ENCODE measurements around the gene MAD1L1.

MAD1L1 gene

GRCh38 chr7:2008101-2008935 lies 224.4 kb downstream of the MAD1L1 start:
- TF ChIP-seq RARB (CRISPR knock-in tag; IDR thresholded peaks at IDR 0.05) (no peak), ZNF8 (CRISPR knock-in tag; IDR thresholded peaks at IDR 0.05) (no peak), CREB5 (CRISPR knock-in tag; IDR thresholded peaks at IDR 0.05; ENCODE audit: low read depth) (no peak), SNAI2 (CRISPR knock-in tag; IDR thresholded peaks at IDR 0.05) (no peak), TOX (CRISPR knock-in tag; IDR thresholded peaks at IDR 0.05; ENCODE audit: borderline replicate concordance) (no peak), ESRRG (CRISPR knock-in tag; IDR thresholded peaks at IDR 0.05) (no peak), TSHZ2 (CRISPR knock-in tag; IDR thresholded peaks at IDR 0.05) (no peak)

DNA sequence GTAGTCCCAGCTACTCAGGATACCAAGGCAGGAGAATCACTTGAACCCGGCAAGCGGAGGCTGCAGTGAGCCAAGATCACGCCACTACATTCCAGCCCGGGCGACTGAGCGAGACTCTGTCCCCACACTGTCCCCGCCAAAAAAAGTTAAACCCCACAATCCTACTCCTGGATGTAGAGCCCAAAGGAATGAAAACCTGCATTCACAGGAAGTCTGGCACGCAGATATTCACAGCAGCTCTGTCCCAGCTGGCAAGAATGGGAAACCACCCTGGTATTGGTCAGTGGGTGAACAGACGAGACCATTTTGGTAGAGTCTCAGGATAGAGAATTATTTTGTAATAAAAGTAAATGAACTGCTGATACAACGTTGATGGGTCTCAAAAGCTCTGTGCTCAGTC lies 225.2 kb downstream of the MAD1L1 start:
- no peak for TF ChIP-seq ZFP30 (CRISPR knock-in tag; IDR thresholded peaks at IDR 0.05)
- TF ChIP-seq ESRRG (CRISPR knock-in tag; IDR thresholded peaks at IDR 0.05), result no peak
- no peak for TF ChIP-seq OSR1 (CRISPR knock-in tag; IDR thresholded peaks at IDR 0.05)
- TF ChIP-seq ZNF565 (CRISPR knock-in tag; conservative IDR thresholded peaks at IDR 0.05; ENCODE audit: low read depth), result no peak
- TF ChIP-seq, protein P1, sequence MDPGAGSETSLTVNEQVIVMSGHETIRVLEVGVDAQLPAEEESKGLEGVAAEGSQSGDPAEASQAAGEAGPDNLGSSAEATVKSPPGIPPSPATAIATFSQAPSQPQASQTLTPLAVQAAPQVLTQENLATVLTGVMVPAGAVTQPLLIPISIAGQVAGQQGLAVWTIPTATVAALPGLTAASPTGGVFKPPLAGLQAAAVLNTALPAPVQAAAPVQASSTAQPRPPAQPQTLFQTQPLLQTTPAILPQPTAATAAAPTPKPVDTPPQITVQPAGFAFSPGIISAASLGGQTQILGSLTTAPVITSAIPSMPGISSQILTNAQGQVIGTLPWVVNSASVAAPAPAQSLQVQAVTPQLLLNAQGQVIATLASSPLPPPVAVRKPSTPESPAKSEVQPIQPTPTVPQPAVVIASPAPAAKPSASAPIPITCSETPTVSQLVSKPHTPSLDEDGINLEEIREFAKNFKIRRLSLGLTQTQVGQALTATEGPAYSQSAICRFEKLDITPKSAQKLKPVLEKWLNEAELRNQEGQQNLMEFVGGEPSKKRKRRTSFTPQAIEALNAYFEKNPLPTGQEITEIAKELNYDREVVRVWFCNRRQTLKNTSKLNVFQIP (CRISPR knock-in tag; IDR thresholded peaks at IDR 0.05; ENCODE audit: borderline replicate concordance, low read depth), result no peak
- TF ChIP-seq SNAI2 (CRISPR knock-in tag; IDR thresholded peaks at IDR 0.05), result no peak
- no peak for TF ChIP-seq ZNF70 (CRISPR knock-in tag; IDR thresholded peaks at IDR 0.05)
- TF ChIP-seq RARB (CRISPR knock-in tag; IDR thresholded peaks at IDR 0.05), result no peak
- TF ChIP-seq ZFP3 (CRISPR knock-in tag; IDR thresholded peaks at IDR 0.05), result no peak
- TF ChIP-seq ZNF8 (CRISPR knock-in tag; IDR thresholded peaks at IDR 0.05), result no peak
- no peak for TF ChIP-seq TCF4 (CRISPR knock-in tag; IDR thresholded peaks at IDR 0.05; ENCODE audit: borderline replicate concordance)
- TF ChIP-seq ISL1 (CRISPR knock-in tag; IDR thresholded peaks at IDR 0.05), result no peak
- TF ChIP-seq CREB5 (CRISPR knock-in tag; IDR thresholded peaks at IDR 0.05; ENCODE audit: low read depth), result no peak
- no peak for ATAC-seq

More at GRCh38 chr7:2008101-2008935, 224.4 kb downstream of the MAD1L1 start:
- no peak for ATAC-seq

DNA sequence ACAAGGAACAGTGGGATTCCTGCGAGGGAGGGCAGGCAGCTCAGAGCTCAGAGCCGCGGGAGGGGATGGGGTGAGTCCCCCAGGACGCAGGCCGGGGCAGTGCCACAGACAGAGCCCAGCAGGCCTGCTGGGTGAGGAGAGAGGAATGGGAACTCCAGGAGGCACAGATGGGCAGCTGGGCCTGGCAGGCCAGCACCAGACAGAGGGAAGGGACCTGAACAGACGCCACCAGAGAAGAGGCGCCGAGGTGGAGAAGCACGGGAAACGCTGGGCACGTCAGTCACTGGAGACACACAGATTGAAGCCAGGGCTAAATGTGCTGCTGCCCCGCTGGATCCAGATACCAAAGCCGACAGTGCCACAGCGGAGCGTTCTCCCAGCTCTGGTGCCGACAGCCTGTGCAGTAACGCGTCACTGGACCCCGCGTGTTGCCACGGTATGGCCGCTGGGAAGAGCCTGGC lies 225.8 kb downstream of the MAD1L1 start:
- ATAC-seq, result no peak
- no peak for TF ChIP-seq GLIS3 (CRISPR knock-in tag; IDR thresholded peaks at IDR 0.05)
- TF ChIP-seq, protein P1 (CRISPR knock-in tag; IDR thresholded peaks at IDR 0.05; ENCODE audit: borderline replicate concordance, low read depth), result no peak
- TF ChIP-seq TCF4 (CRISPR knock-in tag; IDR thresholded peaks at IDR 0.05; ENCODE audit: borderline replicate concordance), result no peak
- TF ChIP-seq ZNF8 (CRISPR knock-in tag; IDR thresholded peaks at IDR 0.05), result no peak
- TF ChIP-seq, protein P2, sequence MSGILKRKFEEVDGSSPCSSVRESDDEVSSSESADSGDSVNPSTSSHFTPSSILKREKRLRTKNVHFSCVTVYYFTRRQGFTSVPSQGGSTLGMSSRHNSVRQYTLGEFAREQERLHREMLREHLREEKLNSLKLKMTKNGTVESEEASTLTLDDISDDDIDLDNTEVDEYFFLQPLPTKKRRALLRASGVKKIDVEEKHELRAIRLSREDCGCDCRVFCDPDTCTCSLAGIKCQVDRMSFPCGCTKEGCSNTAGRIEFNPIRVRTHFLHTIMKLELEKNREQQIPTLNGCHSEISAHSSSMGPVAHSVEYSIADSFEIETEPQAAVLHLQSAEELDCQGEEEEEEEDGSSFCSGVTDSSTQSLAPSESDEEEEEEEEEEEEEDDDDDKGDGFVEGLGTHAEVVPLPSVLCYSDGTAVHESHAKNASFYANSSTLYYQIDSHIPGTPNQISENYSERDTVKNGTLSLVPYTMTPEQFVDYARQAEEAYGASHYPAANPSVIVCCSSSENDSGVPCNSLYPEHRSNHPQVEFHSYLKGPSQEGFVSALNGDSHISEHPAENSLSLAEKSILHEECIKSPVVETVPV (CRISPR knock-in tag; IDR thresholded peaks at IDR 0.05), result no peak
- no peak for TF ChIP-seq ZFP30 (CRISPR knock-in tag; IDR thresholded peaks at IDR 0.05)
- no peak for TF ChIP-seq ZNF70 (CRISPR knock-in tag; IDR thresholded peaks at IDR 0.05)
- no peak for TF ChIP-seq ISL1 (CRISPR knock-in tag; IDR thresholded peaks at IDR 0.05)
- no peak for TF ChIP-seq CREB5 (CRISPR knock-in tag; IDR thresholded peaks at IDR 0.05; ENCODE audit: low read depth)
- no peak for TF ChIP-seq CSDC2 (CRISPR knock-in tag; IDR thresholded peaks at IDR 0.05)
- TF ChIP-seq TOX (CRISPR knock-in tag; IDR thresholded peaks at IDR 0.05; ENCODE audit: borderline replicate concordance), result no peak
- no peak for TF ChIP-seq TSHZ2 (CRISPR knock-in tag; IDR thresholded peaks at IDR 0.05)
- no peak for TF ChIP-seq OSR1 (CRISPR knock-in tag; IDR thresholded peaks at IDR 0.05)
- no peak for TF ChIP-seq ARNTL (CRISPR knock-in tag; IDR thresholded peaks at IDR 0.05; ENCODE audit: borderline replicate concordance, low read depth)
- TF ChIP-seq RARB (CRISPR knock-in tag; IDR thresholded peaks at IDR 0.05), result no peak
- no peak for TF ChIP-seq SNAI2 (CRISPR knock-in tag; IDR thresholded peaks at IDR 0.05)
- TF ChIP-seq ZC3H10 (CRISPR knock-in tag; IDR thresholded peaks at IDR 0.05), result no peak

Measured in SK-N-SH treated with all-trans-retinoic acid at 6 μM for 48 hours (cell line).